Suprapubic skin (tissue), 4 donors: ENCODE data around the gene SCNN1G. TPM values are rescaled to one million over a fixed set of nuclear protein-coding genes. Genes with fewer than 3 reads are reported as not detected.

Source experiments
- DNase-seq, 2 donors: peaks; one replicate each; pipeline ENCODE4 v3.0.0-alpha.2; 2019; ENCODE audit warnings: low spot score in 2 of 2
- H3K27ac ChIP-seq: fragments of 200-600 bp; sonication (generic); one replicate; pipeline ENCODE4 v1.5.1; 2019
- H3K27me3 ChIP-seq: fragments of 200-600 bp; sonication (generic); one replicate; pipeline ENCODE4 v1.5.1; 2019
- H3K36me3 ChIP-seq: fragments of 200-600 bp; sonication (generic); one replicate; pipeline ENCODE4 v1.5.1; 2019
- H3K4me1 ChIP-seq: fragments of 200-600 bp; sonication (generic); one replicate; pipeline ENCODE4 v1.5.1; 2019
- H3K4me3 ChIP-seq: fragments of 200-600 bp; sonication (generic); one replicate; pipeline ENCODE4 v1.5.1; 2019; ENCODE audit warnings: mild to moderate bottlenecking
- H3K9me3 ChIP-seq: fragments of 200-600 bp; sonication (generic); one replicate; pipeline ENCODE4 v1.5.1; 2019
- EP300 ChIP-seq: sonication (generic); formaldehyde crosslinking; IDR thresholded peaks from one replicate; pipeline ENCODE4 v1.6.1; 2017; ENCODE audit warnings: antibody characterized with exemption
- POLR2A ChIP-seq, 2 donors: fragments of 450-650 bp; IDR thresholded peaks; one replicate each; pipeline ENCODE4 v1.6.1; 2017; ENCODE audit warnings: antibody characterized with exemption in 2 of 2, mild to moderate bottlenecking in 2 of 2, moderate library complexity in 2 of 2
- POLR2AphosphoS5 ChIP-seq, 3 donors: sonication (generic); formaldehyde crosslinking; IDR thresholded peaks; one replicate each; pipeline ENCODE4 v1.6.1; 2017; ENCODE audit warnings: antibody characterized with exemption in 3 of 3
- WGBS: methylation state at CpG from one replicate; pipeline ENCODE4 v1.1.5; 2018; 5-methylcytosine and 5-hydroxymethylcytosine counted together
- total RNA-seq, 4 donors: library from RNA; depleted of rRNA; stranded (reverse); fragments of >200 nt; gene quantifications; one replicate each; pipeline ENCODE4 v1.1.0, GENCODE V29; 2016
- TF ChIP-seq, protein P1 (sequence below), 2 donors: fragments of 200-600 bp in 1 of 2; fragments of 450-650 bp in 1 of 2; sonication (generic) in 1 of 2; IDR thresholded peaks; one replicate each; pipeline ENCODE4 v1.5.1; 2016 to 2019; ENCODE audit warnings: antibody characterized with exemption in 2 of 2, mild to moderate bottlenecking in 1 of 2, moderate library complexity in 1 of 2

Gene SCNN1G
- total RNA-seq, 4 donors from 2014 or later, result 8.5 to 25.6 (median 16.6) TPM

DNA sequence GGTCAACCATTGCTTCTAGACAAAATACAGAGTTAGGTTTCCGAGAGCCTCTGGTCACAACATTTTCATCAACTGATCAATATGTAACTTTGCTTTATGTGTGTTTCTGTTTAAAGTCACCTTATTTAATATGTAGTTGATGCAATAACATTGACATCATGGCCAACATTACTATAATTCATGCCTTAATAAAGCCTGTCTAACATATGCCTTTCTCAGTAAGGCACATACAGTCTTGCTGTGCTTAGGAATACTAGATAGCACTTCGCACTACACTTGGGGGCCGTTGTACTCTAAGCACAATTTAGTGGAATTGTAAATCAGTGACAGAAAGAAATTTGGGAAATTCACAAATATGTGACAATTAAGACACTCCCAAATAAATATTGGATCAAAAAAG, 9.6 kb upstream of the SCNN1G start:
- no peak for DNase-seq
- TF ChIP-seq POLR2AphosphoS5 (IDR thresholded peaks at IDR 0.05), result no peak
- no peak for TF ChIP-seq EP300
- TF ChIP-seq, protein P1, sequence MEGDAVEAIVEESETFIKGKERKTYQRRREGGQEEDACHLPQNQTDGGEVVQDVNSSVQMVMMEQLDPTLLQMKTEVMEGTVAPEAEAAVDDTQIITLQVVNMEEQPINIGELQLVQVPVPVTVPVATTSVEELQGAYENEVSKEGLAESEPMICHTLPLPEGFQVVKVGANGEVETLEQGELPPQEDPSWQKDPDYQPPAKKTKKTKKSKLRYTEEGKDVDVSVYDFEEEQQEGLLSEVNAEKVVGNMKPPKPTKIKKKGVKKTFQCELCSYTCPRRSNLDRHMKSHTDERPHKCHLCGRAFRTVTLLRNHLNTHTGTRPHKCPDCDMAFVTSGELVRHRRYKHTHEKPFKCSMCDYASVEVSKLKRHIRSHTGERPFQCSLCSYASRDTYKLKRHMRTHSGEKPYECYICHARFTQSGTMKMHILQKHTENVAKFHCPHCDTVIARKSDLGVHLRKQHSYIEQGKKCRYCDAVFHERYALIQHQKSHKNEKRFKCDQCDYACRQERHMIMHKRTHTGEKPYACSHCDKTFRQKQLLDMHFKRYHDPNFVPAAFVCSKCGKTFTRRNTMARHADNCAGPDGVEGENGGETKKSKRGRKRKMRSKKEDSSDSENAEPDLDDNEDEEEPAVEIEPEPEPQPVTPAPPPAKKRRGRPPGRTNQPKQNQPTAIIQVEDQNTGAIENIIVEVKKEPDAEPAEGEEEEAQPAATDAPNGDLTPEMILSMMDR (IDR thresholded peaks at IDR 0.05), result no peak
- TF ChIP-seq POLR2A (IDR thresholded peaks at IDR 0.05), result no peak
- Histone ChIP-seq H3K9me3 (no peaks in the 10 kb centered on the region), H3K27ac (no peak overlapping the region), H3K27me3 (peaks cover 20% of the 10 kb centered on the region), H3K36me3 (no peaks in the 10 kb centered on the region), H3K4me1 (no peaks in the 10 kb centered on the region), H3K4me3 (no peak overlapping the region)
- WGBS, result 84% methylated on average over 3 of the region's 3 CpGs

DNA sequence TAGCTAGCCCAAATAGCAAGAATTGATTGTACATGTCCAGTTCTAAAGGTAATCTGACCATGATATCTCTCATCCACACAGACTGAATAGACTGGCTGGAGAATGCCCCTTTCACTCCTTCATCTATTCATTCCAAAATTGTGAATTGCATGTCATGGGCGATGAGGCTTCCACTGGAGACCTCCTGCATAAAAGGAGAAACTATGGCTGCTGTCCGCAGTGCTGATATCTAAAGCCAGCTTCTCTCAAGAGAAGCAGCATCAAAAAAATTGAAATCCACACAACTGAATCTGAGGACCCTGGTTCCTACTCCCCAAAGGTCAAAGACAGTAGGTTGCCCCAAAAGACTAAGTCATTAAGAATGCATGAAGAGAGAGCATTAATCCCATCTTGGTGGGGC, 7.9 kb upstream of the SCNN1G start:
- H3K36me3 ChIP-seq, result no peaks in the 10 kb centered on the region
- DNase-seq, result no peak
- no peak overlapping the region for H3K4me3 ChIP-seq
- no peak overlapping the region for H3K27ac ChIP-seq
- H3K27me3 ChIP-seq, result peaks cover 27% of the 10 kb centered on the region
- H3K4me1 ChIP-seq, result no peaks in the 10 kb centered on the region
- 36% methylated on average over 2 of the region's 2 CpGs for WGBS
- H3K9me3 ChIP-seq, result no peaks in the 10 kb centered on the region
- TF ChIP-seq POLR2A (IDR thresholded peaks at IDR 0.05) (no peak), POLR2AphosphoS5 (IDR thresholded peaks at IDR 0.05) (no peak), EP300 (no peak)
- TF ChIP-seq, protein P1 (IDR thresholded peaks at IDR 0.05), result no peak

DNA sequence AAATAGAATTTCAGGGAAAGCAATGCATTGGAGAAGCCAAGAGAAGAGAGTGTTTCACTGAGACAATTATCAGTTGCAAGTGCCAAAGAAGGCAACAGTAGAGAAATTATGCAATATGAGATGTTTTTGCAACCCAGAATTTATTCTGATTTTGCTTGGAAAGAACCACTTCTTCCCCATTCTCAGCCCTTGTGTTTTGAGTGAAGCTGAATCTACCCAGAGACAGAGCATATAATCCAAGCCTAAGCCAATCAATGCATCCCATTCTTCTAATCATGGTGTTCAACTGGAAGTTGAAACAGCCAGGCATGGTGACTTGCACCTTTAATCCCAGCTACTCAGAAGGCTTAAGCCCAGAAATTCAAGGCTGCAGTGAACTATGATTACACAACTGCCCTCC, 6.9 kb upstream of the SCNN1G start:
- Histone ChIP-seq H3K4me3 (no peak overlapping the region), H3K9me3 (no peaks in the 10 kb centered on the region), H3K27ac (no peak overlapping the region), H3K4me1 (no peaks in the 10 kb centered on the region), H3K36me3 (no peaks in the 10 kb centered on the region), H3K27me3 (peaks cover 25% of the 10 kb centered on the region)
- no peak for TF ChIP-seq POLR2AphosphoS5 (IDR thresholded peaks at IDR 0.05)
- TF ChIP-seq EP300, result no peak
- TF ChIP-seq, protein P1 (IDR thresholded peaks at IDR 0.05), result no peak
- TF ChIP-seq POLR2A (IDR thresholded peaks at IDR 0.05), result no peak
- no peak for DNase-seq

- Histone ChIP-seq H3K4me1 (peaks cover 14% of the 10 kb centered on the region), H3K4me3 (no peak overlapping the region), H3K27ac (no peak overlapping the region), H3K36me3 (peaks cover 2% of the 10 kb centered on the region), H3K27me3 (peaks cover 53% of the 10 kb centered on the region), H3K9me3 (no peaks in the 10 kb centered on the region)
- WGBS, result 91% methylated on average over 4 of the region's 4 CpGs
- TF ChIP-seq POLR2AphosphoS5 (IDR thresholded peaks at IDR 0.05), result no peak
- no peak for TF ChIP-seq EP300
- TF ChIP-seq, protein P1 (IDR thresholded peaks at IDR 0.05), result no peak
- no peak for TF ChIP-seq POLR2A (IDR thresholded peaks at IDR 0.05)
- no peak for DNase-seq
These were observed 1.0 kb upstream of the SCNN1G start for GRCh38 chr16:23181506-23181905.

DNA sequence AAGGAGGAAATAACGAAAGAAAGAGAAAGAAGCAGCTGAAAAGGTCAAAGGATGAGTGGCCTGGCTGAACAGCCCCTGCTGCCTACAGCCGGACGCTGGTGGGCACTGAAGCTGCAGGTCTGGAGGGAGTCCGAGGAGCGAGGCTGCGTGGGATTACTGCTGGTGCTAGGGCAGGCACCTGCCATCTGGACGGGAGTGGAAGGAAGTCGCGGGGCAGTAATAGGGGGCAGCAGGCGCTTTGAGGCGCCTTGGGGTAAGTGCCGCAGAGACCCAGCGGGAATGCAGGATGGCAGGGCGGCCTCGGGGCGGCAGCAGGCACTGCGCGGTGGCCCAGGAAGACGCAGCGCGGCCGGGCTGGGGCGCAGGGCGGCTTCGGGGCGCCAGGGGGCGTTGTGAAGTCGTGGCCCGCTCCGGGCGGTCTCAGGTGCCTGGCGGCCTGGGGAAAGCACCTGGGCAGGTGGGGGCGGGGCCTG, 303 bp upstream of the SCNN1G start:
- Histone ChIP-seq H3K27me3 (peaks cover 47% of the 10 kb centered on the region), H3K27ac (no peak overlapping the region), H3K4me1 (peaks cover 16% of the 10 kb centered on the region), H3K9me3 (no peaks in the 10 kb centered on the region), H3K36me3 (peaks cover 2% of the 10 kb centered on the region), H3K4me3 (peak overlapping the region; percentile 65)
- 5% methylated on average over 24 of the region's 33 CpGs for WGBS
- TF ChIP-seq POLR2A (IDR thresholded peaks at IDR 0.05), result no peak
- TF ChIP-seq, protein P1 (IDR thresholded peaks at IDR 0.05), result peak; percentile 88 to 99
- TF ChIP-seq EP300, result no peak
- TF ChIP-seq POLR2AphosphoS5 (IDR thresholded peaks at IDR 0.05), result no peak
- no peak for DNase-seq
